ENCODE data around the gene HMX1. TPM values are rescaled to one million over a fixed set of nuclear protein-coding genes. Genes with fewer than 3 reads are reported as not detected.

Gene HMX1
- total RNA-seq, 8 experiments from 2014 or later = 0.13 to 4.4 (median 0.43) TPM; not detected in 3

DNA sequence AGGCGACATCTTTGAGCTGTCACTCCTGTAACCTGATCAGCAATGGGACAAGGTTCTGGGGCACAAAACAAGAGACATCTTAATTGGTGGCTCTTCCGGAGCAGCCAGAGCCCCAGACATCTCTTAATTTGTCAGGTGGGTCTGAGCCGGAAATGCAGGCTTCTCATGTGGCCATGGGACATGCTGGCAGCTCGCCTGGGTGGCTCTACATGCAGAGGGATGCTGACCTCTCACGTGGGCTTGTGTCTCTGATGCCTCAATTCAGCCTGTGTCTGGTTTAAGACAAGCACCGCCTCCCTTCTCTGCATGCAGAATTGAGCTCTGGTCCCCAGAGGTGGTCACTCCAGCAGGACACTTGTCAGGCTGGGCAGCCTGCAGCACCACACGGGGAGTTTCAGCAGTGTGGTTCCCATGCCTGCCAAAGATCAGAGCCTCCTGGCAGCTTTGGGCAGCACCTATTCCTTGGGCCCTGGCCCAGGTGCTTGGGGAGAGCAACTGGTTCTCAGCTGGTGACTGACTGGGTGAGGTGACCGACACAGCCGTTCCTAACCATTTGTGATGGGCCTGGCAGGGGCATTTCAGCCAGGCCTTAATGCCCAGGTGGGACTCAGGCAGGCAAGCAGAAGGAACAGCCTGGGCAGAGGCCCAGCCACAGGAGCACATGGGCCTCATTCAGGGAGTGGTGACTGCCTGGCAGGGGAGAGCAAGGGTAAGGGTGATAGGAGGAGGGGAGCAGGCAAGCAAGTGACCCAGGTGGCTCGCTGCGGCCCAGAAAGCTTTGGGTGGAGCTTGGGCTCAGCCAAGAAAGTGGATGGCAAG lies 53.4 kb downstream of the HMX1 start:
- no peaks in the 10 kb centered on the region for H3K4me1 ChIP-seq (replicated peaks in 1 of 2)
- in situ Hi-C loops (cut with MboI; ENCODE audit: low pct_unique_long_range_greater_than_20kb in 2 of 9, low sequenced_read_pairs in 9 of 9, unreplicated experiment in 9 of 9) = no loop called here
- ATAC-seq (replicated peaks in 6 of 8) = peak in 3 of 8 experiments; percentile 19 to 82 (median 81)
- 0 to 87% (median 69%) methylated on average over 1 to 7 of the region's 11 CpGs; no CpG with 5 or more reads in 3 of the 10 experiments for WGBS, 10 experiments
- no peak overlapping the region for H3K27ac ChIP-seq
- no peak overlapping the region for H3K4me3 ChIP-seq

DNA sequence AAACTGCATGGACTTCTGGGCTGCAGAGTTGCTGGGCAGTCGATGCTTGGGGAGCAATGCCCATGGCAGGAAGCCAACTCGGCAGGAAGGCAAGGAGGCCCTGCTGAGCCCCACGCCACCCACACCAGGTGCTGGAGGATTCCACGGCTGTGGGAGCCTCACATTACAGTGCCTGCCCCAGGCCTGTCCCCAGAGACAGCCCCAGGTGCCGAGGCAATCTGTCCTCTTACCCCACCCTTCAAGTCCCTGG lies 53.9 kb downstream of the HMX1 start:
- H3K4me3 ChIP-seq = no peak overlapping the region
- 0 to 72% (median 0%) methylated on average over 1 to 3 of the region's 5 CpGs; no CpG with 5 or more reads in 7 of the 10 experiments for WGBS, 10 experiments
- H3K27ac ChIP-seq = no peak overlapping the region
- ATAC-seq (replicated peaks in 6 of 8) = peak in 1 of 8 experiments; percentile 32
- no peaks in the 10 kb centered on the region for H3K4me1 ChIP-seq (replicated peaks in 1 of 2)
- in situ Hi-C loops (cut with MboI; ENCODE audit: low pct_unique_long_range_greater_than_20kb in 2 of 9, low sequenced_read_pairs in 9 of 9, unreplicated experiment in 9 of 9) = no loop called here

DNA sequence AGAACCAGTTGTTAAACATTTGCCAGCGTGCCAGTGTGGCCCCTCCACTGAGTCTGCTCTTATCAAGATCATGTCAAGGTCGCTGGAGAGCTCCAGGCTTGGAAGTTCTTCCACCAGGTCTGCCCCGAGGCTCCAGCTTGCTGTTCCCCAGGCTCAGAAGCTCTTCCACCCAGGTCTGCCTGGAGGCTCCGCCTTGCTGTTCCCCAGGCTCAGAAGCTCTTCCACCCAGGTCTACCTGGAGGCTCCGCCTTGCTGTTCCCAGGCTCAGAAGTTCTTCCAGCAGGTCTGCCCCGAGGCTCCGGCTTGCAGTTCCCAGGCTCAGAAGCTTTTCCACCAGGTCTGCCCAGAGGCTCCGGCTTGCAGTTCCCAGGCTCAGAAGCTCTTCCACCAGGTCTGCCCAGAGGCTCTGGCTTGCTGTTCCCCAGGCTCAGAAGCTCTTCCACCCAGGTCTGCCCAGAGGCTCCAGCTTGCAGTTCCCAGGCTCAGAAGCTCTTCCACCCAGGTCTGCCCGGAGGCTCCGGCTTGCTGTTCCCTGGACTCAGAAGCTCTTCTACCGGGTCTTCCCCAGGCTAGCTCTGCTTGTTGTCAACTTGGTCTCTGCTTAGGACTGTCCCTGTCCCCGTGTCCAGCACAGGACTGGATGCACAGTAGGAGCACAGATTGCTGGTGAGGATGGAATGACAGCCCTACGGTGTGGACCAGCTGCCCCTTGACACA lies 54.4 kb downstream of the HMX1 start:
- ATAC-seq (replicated peaks in 6 of 8) = no peak
- no peaks in the 10 kb centered on the region for H3K4me1 ChIP-seq (replicated peaks in 1 of 2)
- in situ Hi-C loops (cut with MboI; ENCODE audit: low pct_unique_long_range_greater_than_20kb in 2 of 9, low sequenced_read_pairs in 9 of 9, unreplicated experiment in 9 of 9) = no loop called here
- no peak overlapping the region for H3K4me3 ChIP-seq
- WGBS, 10 experiments = 0 to 78% (median 46%) methylated on average over 1 to 7 of the region's 13 CpGs; no CpG with 5 or more reads in 2 of the 10 experiments
- H3K27ac ChIP-seq = no peak overlapping the region

All from motor neuron (in vitro differentiated cells).